HS-27A (cell line): Measurements from ENCODE around the gene POU3F2.

Experiments used
- DNase-seq: peaks from one replicate; pipeline ENCODE4 v3.0.0-alpha.2; 2012; ENCODE audit warnings: low read depth, missing footprints

POU3F2 gene

GRCh38 chr6:98834060-98835031 lies at the start of gene POU3F2:
POU3F2 (plus strand) TSS chr6:98834574; CDS start chr6:98834874, 300 bp downstream.
- DNase-seq: peak; percentile 59

- no peak for DNase-seq
Observed at GRCh38 chr6:98787435-98787834, 46.9 kb upstream of the POU3F2 start.

DNA sequence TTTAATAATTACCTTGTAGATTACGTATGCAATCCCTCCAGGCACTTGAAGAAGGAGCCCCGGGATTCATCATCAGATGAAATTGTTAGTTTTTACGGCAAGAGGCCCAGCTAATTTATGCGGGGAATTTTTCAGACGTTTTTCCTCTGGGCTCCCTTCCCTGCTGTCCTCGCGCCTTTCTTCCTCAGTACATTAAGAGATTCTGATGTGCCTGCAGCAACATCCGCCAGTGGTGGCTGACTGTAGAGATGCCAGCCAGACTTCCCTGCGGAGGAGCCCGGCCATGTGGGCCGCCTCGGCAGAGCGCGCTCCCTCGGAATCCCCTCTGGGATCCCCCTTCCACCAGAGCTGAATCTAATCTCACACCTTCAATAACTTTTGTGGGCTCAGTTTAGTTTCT lies 46.4 kb upstream of the POU3F2 start:
- DNase-seq: no peak

- no peak for DNase-seq
Observed at GRCh38 chr6:98794307-98794842, 40.0 kb upstream of the POU3F2 start.

DNA sequence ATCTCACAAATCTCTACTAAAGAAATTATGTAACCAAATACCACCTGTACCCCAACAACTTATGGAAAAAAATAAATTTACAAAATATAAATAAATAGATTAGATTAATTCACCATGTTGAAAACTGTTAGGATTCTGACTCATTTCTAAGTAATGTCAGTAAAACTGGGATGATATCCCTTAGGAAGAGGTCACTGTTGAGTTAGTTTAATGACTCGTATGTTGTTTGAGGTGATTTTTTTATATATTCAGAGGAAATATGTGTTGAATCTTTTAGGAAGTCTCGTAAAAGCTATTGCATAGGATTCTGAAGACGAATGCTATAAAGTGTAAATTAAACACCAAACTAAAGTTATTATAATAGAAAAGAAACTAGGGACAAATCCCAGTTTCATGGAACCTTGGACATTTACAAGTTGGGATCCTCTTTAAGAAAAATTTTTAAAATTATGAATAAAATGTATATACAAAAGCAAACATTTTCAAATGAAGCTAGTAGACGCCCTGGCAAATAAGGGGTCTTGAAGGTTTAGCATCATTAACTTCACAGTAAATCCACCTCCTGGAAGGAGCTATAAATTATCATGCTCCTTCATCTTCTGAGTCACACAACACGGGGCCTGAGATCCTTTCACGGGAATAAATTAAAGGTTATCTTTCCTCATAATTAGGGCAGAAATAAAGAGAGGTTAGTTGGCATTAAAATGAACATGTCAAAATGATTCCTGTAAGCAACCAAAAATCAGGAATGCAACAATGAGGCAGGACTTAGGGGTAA lies 37.0 kb upstream of the POU3F2 start:
- no peak for DNase-seq

GRCh38 chr6:98800866-98801265 lies 33.5 kb upstream of the POU3F2 start:
- no peak for DNase-seq

GRCh38 chr6:98808541-98809210 lies 25.7 kb upstream of the POU3F2 start:
- no peak for DNase-seq

DNA sequence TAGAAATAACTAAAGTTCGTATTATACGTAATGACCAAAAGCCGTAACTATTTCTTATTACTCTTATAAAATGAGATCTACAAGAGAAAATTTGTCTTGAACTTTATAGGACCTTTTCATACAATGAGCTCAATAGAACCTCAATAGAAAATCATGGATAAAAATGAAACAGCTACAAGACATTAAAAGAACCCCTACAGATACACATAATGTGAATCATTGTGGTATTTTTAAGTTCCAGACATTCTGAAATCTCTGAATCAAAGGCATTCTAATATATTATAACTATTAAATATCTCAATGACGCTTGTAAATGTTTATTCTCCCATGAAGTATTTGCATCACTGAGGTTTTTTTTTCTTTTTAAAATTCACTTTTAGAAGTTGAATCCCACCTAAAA lies 22.2 kb upstream of the POU3F2 start:
- no peak for DNase-seq

DNA sequence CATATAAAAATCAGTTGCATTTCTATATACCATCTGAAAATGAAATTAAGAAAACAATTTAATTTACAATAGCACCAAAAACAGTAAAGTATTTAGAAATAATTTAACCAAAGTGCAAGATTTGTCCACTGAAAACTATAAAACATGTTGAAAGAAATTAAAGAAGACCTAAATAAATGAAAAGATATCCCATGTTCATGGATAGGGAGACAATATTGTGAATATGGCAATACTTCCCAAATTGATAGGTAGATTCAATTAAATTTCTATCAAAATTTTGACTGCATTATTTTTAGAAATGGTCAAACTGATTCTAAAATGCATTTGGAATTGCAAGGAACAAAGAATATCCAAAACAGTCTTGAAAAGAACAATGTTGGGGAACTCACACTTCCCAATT lies 17.6 kb upstream of the POU3F2 start:
- DNase-seq: no peak

GRCh38 chr6:98821756-98822405 lies 12.5 kb upstream of the POU3F2 start:
- DNase-seq: no peak

- no peak for DNase-seq
Observed at GRCh38 chr6:98823428-98824161, 10.8 kb upstream of the POU3F2 start.

DNA sequence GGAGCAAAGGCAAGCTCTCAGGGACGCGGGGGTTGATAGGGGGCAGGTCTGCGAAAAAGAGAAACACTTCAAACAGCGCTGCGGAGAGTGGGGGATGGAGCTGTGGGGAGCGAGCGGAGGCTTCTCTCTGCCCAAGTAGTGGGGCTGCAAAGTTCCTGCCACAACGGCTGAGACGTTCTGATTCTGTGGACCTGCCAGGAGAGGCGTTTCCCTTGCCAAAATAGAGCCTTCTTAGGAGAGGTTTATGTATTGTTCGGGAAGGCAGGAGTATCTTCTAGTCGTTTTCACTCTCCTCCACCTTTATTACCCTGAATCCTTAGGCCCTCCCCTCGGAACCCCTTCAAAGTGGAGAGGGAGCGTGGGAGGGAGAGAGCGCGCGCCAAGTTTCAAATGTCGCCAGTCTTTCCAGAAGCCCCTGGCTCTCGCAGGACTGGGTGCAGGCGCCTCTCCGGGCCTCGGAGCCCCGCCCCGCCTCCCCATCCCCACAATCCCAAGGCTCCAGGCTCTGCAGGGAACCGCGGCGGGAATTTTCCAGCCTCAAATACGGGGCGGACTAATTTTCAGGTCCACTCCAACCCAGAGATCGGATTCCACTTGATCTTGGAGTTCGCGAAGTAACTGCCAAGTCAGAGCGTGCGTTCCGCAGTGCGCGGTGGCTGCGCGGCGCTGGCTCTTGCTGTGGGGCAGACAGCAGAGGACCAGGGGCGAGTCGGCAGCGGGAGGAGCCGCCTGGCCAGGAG lies 10.0 kb upstream of the POU3F2 start:
- no peak for DNase-seq

GRCh38 chr6:98824902-98825599 lies 9.3 kb upstream of the POU3F2 start:
- DNase-seq: no peak

- DNase-seq: no peak
Observed at GRCh38 chr6:98825600-98826230, 8.7 kb upstream of the POU3F2 start.

DNA sequence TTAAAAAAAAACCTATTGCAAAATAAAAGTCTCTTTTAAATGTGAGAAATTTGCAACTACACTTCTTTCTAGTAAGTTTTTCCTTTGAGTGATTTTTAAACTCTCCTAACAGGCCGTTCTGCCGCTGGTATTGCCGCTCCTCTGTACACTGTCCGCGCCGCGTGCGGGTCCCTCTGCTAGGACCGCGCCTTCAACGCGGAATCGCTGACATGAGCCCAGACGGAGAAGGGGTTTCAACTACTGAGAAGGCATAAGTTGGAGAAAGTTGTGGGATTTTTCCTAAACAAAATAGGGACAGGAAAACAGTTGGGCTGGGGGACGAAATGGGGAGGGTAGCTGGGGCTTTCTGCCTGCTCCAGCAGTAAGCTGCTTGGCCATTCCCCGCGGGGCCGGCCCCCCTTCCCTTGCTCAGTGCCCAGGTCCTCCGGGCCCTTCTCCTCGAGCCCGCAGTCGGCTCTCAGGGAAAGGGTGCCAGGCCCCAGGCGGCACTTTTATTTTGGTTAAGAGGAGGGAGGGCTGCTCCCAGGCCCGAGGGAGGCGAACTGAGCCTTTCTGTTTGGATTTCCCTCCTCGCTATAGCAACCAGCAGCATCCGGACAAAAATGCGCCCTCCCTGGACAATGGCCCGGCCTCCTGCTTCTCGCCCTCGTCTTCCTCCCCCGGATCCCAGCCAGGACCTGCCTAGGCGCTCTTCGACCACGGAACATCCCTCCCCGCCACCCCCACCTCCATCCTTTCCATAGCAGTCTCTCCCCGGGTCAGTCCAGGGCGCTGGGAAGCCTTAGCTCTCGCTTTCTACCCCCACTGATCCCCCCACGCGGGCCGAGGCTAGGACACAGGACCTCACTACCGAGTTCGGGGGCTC lies 6.8 kb upstream of the POU3F2 start:
- no peak for DNase-seq

DNA sequence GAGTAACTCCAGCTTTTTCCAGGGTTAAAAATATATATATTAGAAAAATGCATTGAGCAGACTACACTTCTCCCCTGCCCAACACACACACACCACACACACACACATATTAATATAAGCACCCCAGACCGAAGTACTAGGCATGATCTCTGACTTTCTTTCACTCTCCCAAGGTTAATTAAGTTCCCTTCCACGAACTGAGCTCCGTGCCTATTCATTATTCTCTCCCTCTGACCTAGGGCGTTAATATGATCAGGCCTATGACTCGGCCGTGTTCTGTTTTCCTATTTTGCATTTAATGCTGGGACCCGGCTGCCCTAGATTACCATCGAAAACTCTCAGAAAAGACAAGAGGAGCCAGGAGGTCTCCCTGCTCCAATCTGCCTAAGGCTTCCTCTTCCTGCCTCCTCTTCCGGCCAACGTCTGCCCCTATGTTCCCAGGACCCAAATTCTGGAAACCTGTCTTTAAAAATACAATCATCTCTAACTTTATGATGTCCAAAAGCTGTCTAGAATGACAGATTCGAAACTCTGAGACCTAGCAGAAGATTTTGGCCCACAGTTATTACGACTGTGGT lies 6.1 kb upstream of the POU3F2 start:
- DNase-seq: no peak

DNA sequence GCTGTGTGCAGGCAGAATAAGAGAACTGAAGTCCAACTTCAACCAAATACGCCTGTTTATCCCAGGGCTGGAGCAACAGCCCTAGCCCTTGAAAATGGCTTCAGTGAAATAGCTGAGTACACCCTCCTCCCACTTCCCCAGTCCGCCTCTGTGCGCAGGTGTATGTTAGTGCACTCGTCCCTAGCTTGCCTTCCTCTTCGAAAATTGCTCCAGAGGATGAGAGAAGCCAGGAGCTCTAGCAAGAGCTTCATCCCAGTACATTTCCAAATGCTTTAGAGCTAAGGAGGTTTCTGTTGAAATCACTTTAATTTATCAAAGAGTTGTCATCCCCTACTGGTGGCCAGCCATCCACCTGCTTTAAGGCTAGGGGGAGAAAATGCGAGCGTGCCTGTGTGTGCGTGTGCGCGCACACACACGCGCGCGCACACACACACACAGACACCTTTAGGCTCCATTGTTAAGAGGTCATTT lies 5.4 kb upstream of the POU3F2 start:
- DNase-seq: no peak

DNA sequence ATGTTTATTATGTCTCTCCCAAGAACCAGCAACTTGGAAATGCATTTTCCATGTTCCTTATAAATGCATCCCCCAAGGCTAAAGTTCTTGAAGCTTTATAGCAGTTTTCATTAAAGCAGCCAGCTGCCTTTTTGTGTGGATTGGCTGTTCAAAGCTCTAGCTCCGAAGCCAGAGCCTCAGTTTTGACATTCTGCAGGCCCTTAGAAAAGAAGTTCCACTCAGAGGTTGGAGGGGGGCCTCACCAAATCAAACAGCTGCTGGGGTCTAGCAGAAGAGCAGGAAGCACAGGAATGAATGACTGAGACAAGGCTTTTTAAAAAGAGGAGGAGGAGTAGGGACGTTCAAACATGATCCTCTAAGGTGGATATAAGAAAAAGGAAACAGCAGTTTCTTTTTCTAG lies 4.2 kb upstream of the POU3F2 start:
- no peak for DNase-seq
